Astrocyte (in vitro differentiated cells and primary cell): ENCODE data around the gene POLE3.

ENCODE experiments used
- CTCF ChIP-seq: IDR thresholded peaks from 2 replicates; pipeline ENCODE4 v1.5.1; 2011; ENCODE audit warnings: low read depth, mild to moderate bottlenecking, inconsistent platforms, low read length, moderate library complexity; ENCODE audit not compliant: insufficient read depth
- EZH2 ChIP-seq: IDR thresholded peaks from 2 replicates; pipeline ENCODE4 v1.6.1; 2012; ENCODE audit warnings: mild to moderate bottlenecking, low read length, inconsistent platforms; ENCODE audit not compliant: insufficient read depth

- TF ChIP-seq EZH2 (no peak), CTCF (no peak)
These were observed 15.2 kb downstream of the POLE3 start for GRCh38 chr9:113395000-113395861.
